SK-N-SH (cell line): ENCODE measurements around the gene NT5C1A. TPM values are rescaled to one million over a fixed set of nuclear protein-coding genes. Genes with fewer than 3 reads are reported as not detected.

ENCODE experiments used
- CHD2 ChIP-seq: fragments of 150-350 bp; IDR thresholded peaks from 2 replicates; pipeline ENCODE4 v1.6.1; 2018; ENCODE audit warnings: low read length; ENCODE audit not compliant: partially characterized antibody
- EP300 ChIP-seq, 2 experiments: IDR thresholded peaks; 2 replicates each; pipeline versions ENCODE4 v1.4.0 to v1.6.1; 2012; ENCODE audit warnings: borderline replicate concordance in 1 of 2, low read depth in 1 of 2, low read length in 1 of 2
- EZH2phosphoT487 ChIP-seq: fragments of 200-600 bp; sonication (generic); IDR thresholded peaks from 2 replicates; pipeline ENCODE4 v1.6.1; 2017; ENCODE audit warnings: low read depth, mixed run types, mild to moderate bottlenecking, antibody characterized with exemption, moderate library complexity, borderline replicate concordance
- FOSL2 ChIP-seq: IDR thresholded peaks from 2 replicates; pipeline ENCODE4 v1.4.0; 2012; ENCODE audit warnings: low read depth, mild to moderate bottlenecking, moderate library complexity, borderline replicate concordance
- GABPA ChIP-seq: IDR thresholded peaks from 2 replicates; pipeline ENCODE4 v1.4.0; 2012; ENCODE audit warnings: low read depth, mild to moderate bottlenecking
- GATA2 ChIP-seq: sonication (generic); formaldehyde crosslinking; IDR thresholded peaks from 2 replicates; pipeline ENCODE4 v1.5.0; 2020; ENCODE audit warnings: mild to moderate bottlenecking, missing genetic modification reagents
- JUND ChIP-seq: IDR thresholded peaks from 2 replicates; pipeline ENCODE4 v1.4.0; 2012
- MEF2A ChIP-seq: IDR thresholded peaks from 2 replicates; pipeline ENCODE4 v1.4.0; 2012; ENCODE audit warnings: low read depth, borderline replicate concordance
- MXI1 ChIP-seq: IDR thresholded peaks from 2 replicates; pipeline ENCODE4 v1.6.1; 2012; ENCODE audit warnings: mild to moderate bottlenecking, low read depth, low read length, improper control_type of control experiment
- NFIC ChIP-seq: IDR thresholded peaks from 2 replicates; pipeline ENCODE4 v1.4.0; 2012; ENCODE audit warnings: borderline replicate concordance
- POLR2AphosphoS5 ChIP-seq: IDR thresholded peaks from 2 replicates; pipeline ENCODE4 v1.6.1; 2012; ENCODE audit warnings: low read depth, low read length
- RAD21 ChIP-seq: IDR thresholded peaks from 2 replicates; pipeline ENCODE4 v1.6.1; 2012; ENCODE audit warnings: mild to moderate bottlenecking, low read length
- RFX5 ChIP-seq: IDR thresholded peaks from 2 replicates; pipeline ENCODE4 v1.6.1; 2012; ENCODE audit warnings: mild to moderate bottlenecking, improper control_type of control experiment, low read length
- RXRA ChIP-seq: IDR thresholded peaks from 2 replicates; pipeline ENCODE4 v1.4.0; 2012; ENCODE audit warnings: low read depth, mild to moderate bottlenecking, borderline replicate concordance
- SMC3 ChIP-seq: IDR thresholded peaks from 2 replicates; pipeline ENCODE4 v1.6.1; 2012; ENCODE audit warnings: low read depth, low read length, improper control_type of control experiment
- TAF1 ChIP-seq: IDR thresholded peaks from 2 replicates; pipeline ENCODE4 v1.6.1; 2012; ENCODE audit warnings: low read depth, mild to moderate bottlenecking, low read length, moderate library complexity, borderline replicate concordance
- TEAD4 ChIP-seq: IDR thresholded peaks from 2 replicates; pipeline ENCODE4 v1.4.0; 2012; ENCODE audit warnings: mild to moderate bottlenecking, borderline replicate concordance; ENCODE audit not compliant: insufficient read depth
- YY1 ChIP-seq: IDR thresholded peaks from 2 replicates; pipeline ENCODE4 v1.4.0; 2012; ENCODE audit warnings: low read depth, mild to moderate bottlenecking
- polyA plus RNA-seq, 3 experiments: library from polyadenylated mRNA; depleted of rRNA; stranded (reverse); fragments of >200 nt; gene quantifications; 2 replicates each; pipeline ENCODE4 v1.2.3, GENCODE V29; 2012
- TF ChIP-seq, protein P1 (sequence below): IDR thresholded peaks from 2 replicates; pipeline ENCODE4 v1.6.1; 2012; ENCODE audit warnings: mild to moderate bottlenecking, low read depth, low read length, moderate library complexity
- TF ChIP-seq, protein P2 (sequence below): IDR thresholded peaks from 2 replicates; pipeline ENCODE4; 2012
- TF ChIP-seq, protein P3 (sequence below): IDR thresholded peaks from 2 replicates; pipeline ENCODE4 v1.4.0; 2012; ENCODE audit warnings: low read depth

The NT5C1A gene
- polyA plus RNA-seq, 1 of the 3 experiments (the other 2 are of a cell fraction) = 0.12 TPM

- TF ChIP-seq MEF2A (no peak), SMC3 (no peak), YY1 (no peak), MXI1 (peak; percentile 23; the same call in 1 of the 2 replicates), TEAD4 (no peak), EP300 (IDR thresholded peaks at IDR 0.05; ENCODE audit: borderline replicate concordance in 1 of 2, low read depth in 1 of 2, low read length in 1 of 2) (no peak), JUND (no peak), RAD21 (no peak), GATA2 (CRISPR knock-in tag) (no peak), RFX5 (no peak), NFIC (no peak), POLR2AphosphoS5 (no peak), TAF1 (no peak), CHD2 (no peak), FOSL2 (no peak), RXRA (no peak), GABPA (no peak), EZH2phosphoT487 (no peak)
- TF ChIP-seq, protein P1, sequence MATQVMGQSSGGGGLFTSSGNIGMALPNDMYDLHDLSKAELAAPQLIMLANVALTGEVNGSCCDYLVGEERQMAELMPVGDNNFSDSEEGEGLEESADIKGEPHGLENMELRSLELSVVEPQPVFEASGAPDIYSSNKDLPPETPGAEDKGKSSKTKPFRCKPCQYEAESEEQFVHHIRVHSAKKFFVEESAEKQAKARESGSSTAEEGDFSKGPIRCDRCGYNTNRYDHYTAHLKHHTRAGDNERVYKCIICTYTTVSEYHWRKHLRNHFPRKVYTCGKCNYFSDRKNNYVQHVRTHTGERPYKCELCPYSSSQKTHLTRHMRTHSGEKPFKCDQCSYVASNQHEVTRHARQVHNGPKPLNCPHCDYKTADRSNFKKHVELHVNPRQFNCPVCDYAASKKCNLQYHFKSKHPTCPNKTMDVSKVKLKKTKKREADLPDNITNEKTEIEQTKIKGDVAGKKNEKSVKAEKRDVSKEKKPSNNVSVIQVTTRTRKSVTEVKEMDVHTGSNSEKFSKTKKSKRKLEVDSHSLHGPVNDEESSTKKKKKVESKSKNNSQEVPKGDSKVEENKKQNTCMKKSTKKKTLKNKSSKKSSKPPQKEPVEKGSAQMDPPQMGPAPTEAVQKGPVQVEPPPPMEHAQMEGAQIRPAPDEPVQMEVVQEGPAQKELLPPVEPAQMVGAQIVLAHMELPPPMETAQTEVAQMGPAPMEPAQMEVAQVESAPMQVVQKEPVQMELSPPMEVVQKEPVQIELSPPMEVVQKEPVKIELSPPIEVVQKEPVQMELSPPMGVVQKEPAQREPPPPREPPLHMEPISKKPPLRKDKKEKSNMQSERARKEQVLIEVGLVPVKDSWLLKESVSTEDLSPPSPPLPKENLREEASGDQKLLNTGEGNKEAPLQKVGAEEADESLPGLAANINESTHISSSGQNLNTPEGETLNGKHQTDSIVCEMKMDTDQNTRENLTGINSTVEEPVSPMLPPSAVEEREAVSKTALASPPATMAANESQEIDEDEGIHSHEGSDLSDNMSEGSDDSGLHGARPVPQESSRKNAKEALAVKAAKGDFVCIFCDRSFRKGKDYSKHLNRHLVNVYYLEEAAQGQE = peak; percentile 83
- TF ChIP-seq, protein P2, sequence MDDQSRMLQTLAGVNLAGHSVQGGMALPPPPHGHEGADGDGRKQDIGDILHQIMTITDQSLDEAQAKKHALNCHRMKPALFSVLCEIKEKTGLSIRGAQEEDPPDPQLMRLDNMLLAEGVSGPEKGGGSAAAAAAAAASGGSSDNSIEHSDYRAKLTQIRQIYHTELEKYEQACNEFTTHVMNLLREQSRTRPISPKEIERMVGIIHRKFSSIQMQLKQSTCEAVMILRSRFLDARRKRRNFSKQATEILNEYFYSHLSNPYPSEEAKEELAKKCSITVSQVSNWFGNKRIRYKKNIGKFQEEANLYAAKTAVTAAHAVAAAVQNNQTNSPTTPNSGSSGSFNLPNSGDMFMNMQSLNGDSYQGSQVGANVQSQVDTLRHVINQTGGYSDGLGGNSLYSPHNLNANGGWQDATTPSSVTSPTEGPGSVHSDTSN = peak; percentile 95
- TF ChIP-seq, protein P3, sequence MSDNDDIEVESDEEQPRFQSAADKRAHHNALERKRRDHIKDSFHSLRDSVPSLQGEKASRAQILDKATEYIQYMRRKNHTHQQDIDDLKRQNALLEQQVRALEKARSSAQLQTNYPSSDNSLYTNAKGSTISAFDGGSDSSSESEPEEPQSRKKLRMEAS = peak; percentile 23; the same call in 1 of the 2 replicates
Measured at GRCh38 chr1:39691383-39692151, 19.7 kb upstream of the NT5C1A start, which contains the start of gene HPCAL4 (continued).
